GM12801 (cell line): ENCODE results near the gene MTMR3.

Experiments used
- CTCF ChIP-seq: IDR thresholded peaks from one replicate; pipeline ENCODE4 v1.5.1; 2011; ENCODE audit warnings: control low read depth; ENCODE audit not compliant: insufficient read length; ENCODE audit errors: extremely low read depth

The MTMR3 gene

DNA sequence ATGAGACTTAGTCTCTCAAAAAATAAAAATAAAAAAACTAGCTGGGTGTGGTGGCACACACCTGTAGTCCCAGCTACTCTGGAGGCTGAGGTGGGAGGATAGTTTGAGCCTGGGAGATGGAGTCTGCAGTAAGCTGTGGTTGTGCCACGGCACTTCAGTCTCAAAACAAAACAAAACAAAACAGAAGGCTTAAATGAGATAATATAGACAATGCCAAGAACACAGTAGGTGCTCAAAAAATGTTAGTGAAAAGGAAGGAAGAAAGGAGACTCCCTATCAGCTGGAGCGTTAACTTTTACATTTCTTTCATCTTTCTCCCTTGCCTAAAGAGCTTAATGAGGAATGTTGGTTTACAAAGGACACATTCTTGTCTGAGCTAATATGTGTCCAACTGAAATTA lies 40.8 kb upstream of the MTMR3 start:
- no peak for TF ChIP-seq CTCF

DNA sequence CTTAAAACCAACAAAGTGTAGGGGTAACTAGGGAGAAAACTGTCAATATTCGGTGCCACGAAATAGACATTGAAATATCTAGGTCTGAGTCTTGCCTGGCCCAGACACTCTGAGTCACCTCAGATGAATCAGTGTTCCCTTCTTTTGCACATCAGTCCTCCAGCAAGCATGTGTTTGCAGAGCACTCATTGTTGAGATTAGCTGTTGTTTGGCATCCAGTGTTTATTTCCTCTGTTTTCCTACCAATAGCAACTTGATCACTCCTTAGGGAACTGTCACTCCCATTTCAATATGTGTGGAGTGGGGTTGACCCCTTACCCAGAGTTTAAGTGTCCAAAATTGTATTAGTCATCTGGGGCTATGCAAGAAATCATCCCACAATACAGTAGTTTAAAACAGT lies 40.2 kb upstream of the MTMR3 start:
- TF ChIP-seq CTCF = no peak

DNA sequence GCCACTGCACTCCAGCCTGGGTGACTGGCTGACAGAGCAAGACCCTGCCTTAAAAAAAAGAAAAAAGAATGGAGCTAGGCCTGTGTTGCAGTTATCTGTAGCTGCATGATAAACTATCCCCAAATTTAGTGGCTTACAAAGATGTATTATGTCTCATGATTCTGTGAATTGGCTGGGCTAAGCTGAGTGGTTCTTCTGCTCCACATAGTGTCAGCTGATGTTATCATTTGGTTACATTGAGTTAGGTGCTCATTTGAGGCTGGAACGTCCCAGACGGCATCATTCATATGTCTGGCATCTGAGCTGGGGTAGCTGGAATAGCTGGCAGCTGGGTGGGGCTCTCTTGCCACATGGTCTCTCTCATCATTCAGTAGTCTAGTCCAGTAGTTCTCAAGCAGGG lies 36.7 kb upstream of the MTMR3 start:
- TF ChIP-seq CTCF = no peak

DNA sequence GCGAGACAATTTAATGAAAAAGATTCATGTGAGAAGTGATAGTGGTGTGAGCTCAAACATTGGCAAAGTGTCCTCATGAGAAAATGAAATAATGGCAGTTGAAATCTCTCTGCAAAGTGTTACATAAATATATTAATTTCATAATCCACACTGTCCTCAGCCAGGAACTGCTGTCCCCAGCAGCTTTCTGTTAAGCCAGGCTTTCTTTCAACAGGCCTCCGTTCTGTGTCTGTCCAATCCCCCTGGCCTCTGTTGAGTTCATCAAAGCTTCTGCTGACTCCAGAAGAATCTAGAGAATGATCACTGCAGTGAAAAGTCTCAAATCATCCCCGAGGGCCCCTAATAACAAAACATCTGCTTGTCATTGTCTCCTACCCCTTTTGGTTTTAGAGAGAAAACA lies 34.9 kb upstream of the MTMR3 start:
- TF ChIP-seq CTCF = no peak

- TF ChIP-seq CTCF = no peak
Observed at GRCh38 chr22:29854432-29854831, 28.5 kb upstream of the MTMR3 start.

DNA sequence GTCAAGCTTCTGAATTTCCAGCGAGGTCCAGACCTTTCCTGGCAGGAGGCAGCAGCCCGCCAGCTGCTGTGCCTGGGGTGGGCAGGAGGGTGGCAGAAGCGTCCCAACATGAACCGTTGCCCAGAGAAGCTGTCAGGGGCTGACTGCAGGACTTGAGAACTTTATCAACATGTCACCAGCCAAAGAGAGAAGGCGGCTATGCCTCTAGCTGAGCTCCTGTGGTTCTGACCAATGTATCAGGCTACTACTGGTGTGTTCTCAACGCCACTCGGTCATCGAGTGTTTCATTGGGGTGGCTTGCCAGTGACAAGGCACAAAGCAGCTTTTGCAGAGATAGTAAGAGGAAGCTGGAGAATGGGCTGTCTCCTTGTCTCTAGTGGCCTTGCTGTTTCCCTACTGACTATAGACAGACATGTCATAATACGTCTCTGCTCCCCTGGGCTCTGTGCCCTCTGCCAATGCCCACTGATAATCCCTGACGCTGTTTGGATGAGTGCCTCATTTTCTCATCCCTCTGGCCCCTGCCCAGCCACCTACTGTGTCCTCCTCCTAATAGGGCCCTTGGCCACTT lies 27.3 kb upstream of the MTMR3 start:
- no peak for TF ChIP-seq CTCF

GRCh38 chr22:29856496-29856895 lies 26.5 kb upstream of the MTMR3 start:
- TF ChIP-seq CTCF = no peak
